Fibroblast of lung (primary cell): ENCODE data around the gene SOX3. TPM values are rescaled to one million over a fixed set of nuclear protein-coding genes. Genes with fewer than 3 reads are reported as not detected.

Source experiments
- DNase-seq, 2 donors: peaks; one replicate each; pipeline versions ENCODE4 v3.0.0 to v3.0.0-alpha.2; 2010; ENCODE audit warnings: low read depth in 2 of 2
- H2AFZ ChIP-seq: 2 replicates; pipeline ENCODE4 v1.5.1; 2012; ENCODE audit warnings: low read length, control low read depth, inconsistent platforms
- H3K27ac ChIP-seq: 2 replicates; pipeline ENCODE4 v1.5.1; 2011; ENCODE audit warnings: low read length, control low read depth; ENCODE audit not compliant: insufficient read depth
- H3K27me3 ChIP-seq: 2 replicates; pipeline ENCODE4 v1.5.1; 2011; ENCODE audit warnings: mild to moderate bottlenecking, low read length; ENCODE audit not compliant: control insufficient read depth, insufficient read depth
- H3K36me3 ChIP-seq: 2 replicates; pipeline ENCODE4 v1.5.1; 2011; ENCODE audit warnings: low read length; ENCODE audit not compliant: control insufficient read depth, insufficient read depth
- H3K4me1 ChIP-seq: 2 replicates; pipeline ENCODE4 v1.5.1; 2011; ENCODE audit warnings: low read length; ENCODE audit not compliant: control insufficient read depth, insufficient read depth; ENCODE audit errors: extremely low read depth
- H3K4me2 ChIP-seq: 2 replicates; pipeline ENCODE4 v1.5.1; 2011; ENCODE audit warnings: low read length, control low read depth; ENCODE audit not compliant: insufficient read depth; ENCODE audit errors: extremely low read depth
- H3K4me3 ChIP-seq, 4 experiments: fragments of 200-600 bp in 1 of 4; sonication (generic) in 1 of 4; replicated peaks in 1 of 4; 2 replicates each; pipeline ENCODE4 v1.5.1; 2011 to 2016; ENCODE audit warnings: low read length in 4 of 4, low read depth in 3 of 4, mild to moderate bottlenecking in 3 of 4, control low read depth in 2 of 4, inconsistent platforms in 1 of 4, mixed read lengths in 1 of 4; ENCODE audit not compliant: insufficient read depth in 1 of 4; ENCODE audit errors: control extremely low read depth in 1 of 4
- H3K79me2 ChIP-seq: 2 replicates; pipeline ENCODE4 v1.5.1; 2012; ENCODE audit warnings: mild to moderate bottlenecking, low read length, inconsistent platforms; ENCODE audit not compliant: control insufficient read depth, insufficient read depth
- H3K9ac ChIP-seq: 2 replicates; pipeline ENCODE4 v1.5.1; 2011; ENCODE audit warnings: mild to moderate bottlenecking, low read length, control low read depth; ENCODE audit not compliant: insufficient read depth
- H3K9me3 ChIP-seq: 2 replicates; pipeline ENCODE4 v1.5.1; 2012; ENCODE audit warnings: low read depth, low read length; ENCODE audit not compliant: control insufficient read depth, insufficient read depth
- H4K20me1 ChIP-seq: 2 replicates; pipeline ENCODE4 v1.5.1; 2011; ENCODE audit warnings: low read length; ENCODE audit not compliant: control insufficient read depth, insufficient read depth; ENCODE audit errors: extremely low read depth
- EZH2 ChIP-seq: IDR thresholded peaks from 2 replicates; pipeline ENCODE4 v1.5.1; 2012; ENCODE audit warnings: low read length, control low read depth, mild to moderate bottlenecking; ENCODE audit errors: missing control alignments
- polyA plus RNA-seq, 2 donors: library from polyadenylated mRNA; depleted of rRNA in 1 of 2; stranded (reverse) in 1 of 2; unstranded in 1 of 2; fragments of >200 nt; gene quantifications; 2 replicates each; pipeline ENCODE4 v1.2.1, GENCODE V29; 2011 to 2012; ENCODE audit warnings: missing spikeins in 1 of 2
- total RNA-seq: library from RNA; depleted of rRNA; stranded (reverse); fragments of >200 nt; gene quantifications from 2 replicates; pipeline ENCODE4 v1.2.1, GENCODE V29; 2014
- TF ChIP-seq, protein P1 (sequence below), 2 donors: IDR thresholded peaks in 1 of 2; conservative IDR thresholded peaks in 1 of 2; 1 replicate in 1 of 2; 2 replicates in 1 of 2; pipeline ENCODE4 v1.5.1; 2011 to 2012; ENCODE audit warnings: low read length in 2 of 2, control low read depth in 1 of 2, inconsistent platforms in 1 of 2, low read depth in 1 of 2, mild to moderate bottlenecking in 1 of 2

Gene SOX3
- total and polyA plus RNA-seq, 2 donors (not counting 1 experiment from before 2014, with no cell fraction given) = 0.02 TPM; not detected in 1

- TF ChIP-seq, protein P1, sequence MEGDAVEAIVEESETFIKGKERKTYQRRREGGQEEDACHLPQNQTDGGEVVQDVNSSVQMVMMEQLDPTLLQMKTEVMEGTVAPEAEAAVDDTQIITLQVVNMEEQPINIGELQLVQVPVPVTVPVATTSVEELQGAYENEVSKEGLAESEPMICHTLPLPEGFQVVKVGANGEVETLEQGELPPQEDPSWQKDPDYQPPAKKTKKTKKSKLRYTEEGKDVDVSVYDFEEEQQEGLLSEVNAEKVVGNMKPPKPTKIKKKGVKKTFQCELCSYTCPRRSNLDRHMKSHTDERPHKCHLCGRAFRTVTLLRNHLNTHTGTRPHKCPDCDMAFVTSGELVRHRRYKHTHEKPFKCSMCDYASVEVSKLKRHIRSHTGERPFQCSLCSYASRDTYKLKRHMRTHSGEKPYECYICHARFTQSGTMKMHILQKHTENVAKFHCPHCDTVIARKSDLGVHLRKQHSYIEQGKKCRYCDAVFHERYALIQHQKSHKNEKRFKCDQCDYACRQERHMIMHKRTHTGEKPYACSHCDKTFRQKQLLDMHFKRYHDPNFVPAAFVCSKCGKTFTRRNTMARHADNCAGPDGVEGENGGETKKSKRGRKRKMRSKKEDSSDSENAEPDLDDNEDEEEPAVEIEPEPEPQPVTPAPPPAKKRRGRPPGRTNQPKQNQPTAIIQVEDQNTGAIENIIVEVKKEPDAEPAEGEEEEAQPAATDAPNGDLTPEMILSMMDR (conservative IDR thresholded peaks at IDR 0.05 in 1 of 2, IDR thresholded peaks at IDR 0.05 in 1 of 2; ENCODE audit: low read depth in 1 of 2, low read length in 2 of 2) = no peak
- peak; percentile 52 for TF ChIP-seq EZH2
- Histone ChIP-seq H3K9ac (no peak overlapping the region), H2AFZ (no peak overlapping the region), H3K27ac (no peak overlapping the region), H3K4me2 (no peak overlapping the region), H4K20me1 (no peaks in the 10 kb centered on the region), H3K36me3 (no peaks in the 10 kb centered on the region), H3K4me3 (no peak overlapping the region), H3K9me3 (no peaks in the 10 kb centered on the region), H3K4me1 (no peaks in the 10 kb centered on the region), H3K27me3 (peaks cover 29% of the 10 kb centered on the region), H3K79me2 (no peaks in the 10 kb centered on the region)
- DNase-seq = no peak
These were observed 4.8 kb upstream of the SOX3 start for GRCh38 chrX:140509468-140510305.

DNA sequence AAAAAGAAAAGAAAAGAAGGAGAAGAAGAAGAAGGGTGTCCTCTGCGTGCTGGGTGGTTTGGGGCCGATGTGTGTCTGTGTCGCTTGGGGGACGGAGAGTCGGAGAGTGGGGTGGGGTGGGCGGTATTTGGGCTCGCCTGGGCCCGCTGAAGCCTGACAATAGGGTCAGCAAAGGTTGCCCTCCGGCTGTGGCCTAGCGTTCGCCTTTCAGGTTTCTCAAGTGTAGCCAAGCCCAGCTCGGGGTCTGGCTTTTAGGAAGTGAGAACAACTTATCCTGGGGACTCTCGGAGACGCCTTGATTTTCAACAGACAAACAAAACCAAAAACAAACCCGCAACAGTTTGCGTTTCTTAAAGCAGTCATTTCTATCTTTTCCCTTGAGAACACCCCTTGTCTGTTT is 4.1 kb upstream of the SOX3 start:
- Histone ChIP-seq H3K27me3 (peaks cover 29% of the 10 kb centered on the region), H3K4me1 (no peaks in the 10 kb centered on the region)
- no peak for TF ChIP-seq EZH2
- TF ChIP-seq, protein P1 (conservative IDR thresholded peaks at IDR 0.05 in 1 of 2, IDR thresholded peaks at IDR 0.05 in 1 of 2; ENCODE audit: low read depth in 1 of 2, low read length in 2 of 2) = no peak

DNA sequence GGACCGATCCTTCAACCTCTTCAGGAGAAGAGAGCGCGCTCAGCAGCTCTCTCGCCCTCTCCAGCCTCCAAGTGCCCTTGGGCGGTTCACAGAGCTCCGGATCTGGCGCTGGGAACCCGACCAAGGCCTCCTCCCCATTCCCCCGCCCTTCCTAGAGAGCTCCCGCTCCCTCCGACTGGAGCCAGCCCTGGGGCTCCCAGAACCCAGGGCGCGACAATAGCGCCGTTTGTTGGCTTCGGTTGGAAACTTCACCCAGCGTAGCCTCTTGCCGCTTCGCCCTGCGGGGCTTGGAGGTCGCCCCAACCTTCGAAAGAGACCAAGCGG is 3.1 kb upstream of the SOX3 start:
- Histone ChIP-seq H3K9me3 (no peaks in the 10 kb centered on the region), H3K27me3 (peaks cover 33% of the 10 kb centered on the region), H3K4me2 (no peak overlapping the region), H3K4me3 (no peak overlapping the region), H3K9ac (no peak overlapping the region), H3K36me3 (no peaks in the 10 kb centered on the region), H3K79me2 (no peaks in the 10 kb centered on the region), H2AFZ (no peak overlapping the region), H4K20me1 (no peaks in the 10 kb centered on the region), H3K27ac (no peak overlapping the region), H3K4me1 (no peaks in the 10 kb centered on the region)
- DNase-seq = no peak
- TF ChIP-seq, protein P1 (conservative IDR thresholded peaks at IDR 0.05 in 1 of 2, IDR thresholded peaks at IDR 0.05 in 1 of 2; ENCODE audit: low read depth in 1 of 2, low read length in 2 of 2) = peak in 1 of 2 donors; percentile 23
- TF ChIP-seq EZH2 = no peak

More for the DNA sequence above, 4.1 kb upstream of the SOX3 start:
- H3K4me2 ChIP-seq = no peak overlapping the region
- H2AFZ ChIP-seq = no peak overlapping the region
- no peak overlapping the region for H3K27ac ChIP-seq
- no peaks in the 10 kb centered on the region for H3K36me3 ChIP-seq
- H3K9ac ChIP-seq = no peak overlapping the region
- H3K9me3 ChIP-seq = no peaks in the 10 kb centered on the region
- H4K20me1 ChIP-seq = no peaks in the 10 kb centered on the region
- DNase-seq = no peak
- H3K79me2 ChIP-seq = no peaks in the 10 kb centered on the region
- H3K4me3 ChIP-seq = no peak overlapping the region
